Activated B cell treated with CpG ODN at 0.5 μM for 24 hours (primary cell): Measurements from ENCODE around the gene ABLIM2. TPM values are rescaled to one million over a fixed set of nuclear protein-coding genes. Genes with fewer than 3 reads are reported as not detected.

ENCODE experiments used
- ATAC-seq: fragments of 200-7000 bp; cut with Tn5 transposase; one replicate; pipeline ENCODE4 v1.10.0; 2021; ENCODE audit warnings: low read depth, mild to moderate bottlenecking, moderate library complexity
- CTCF ChIA-PET: fragments of 350-600 bp; sonication (Branson Sonifier 250); formaldehyde crosslinking; loops from one replicate; lab custom pipeline; 2021; ENCODE audit warnings: antibody characterized with exemption; lab: Charles Lee
- POLR2A ChIA-PET: fragments of 350-600 bp; sonication (Branson Sonifier 250); formaldehyde crosslinking; loops from one replicate; lab custom pipeline; 2021; ENCODE audit warnings: antibody characterized with exemption; lab: Charles Lee
- DNase-seq: peaks from one replicate; pipeline ENCODE4 v3.0.0; 2022
- H3K27ac Mint-ChIP-seq: one replicate; pipeline ENCODE4 v1.8.0; 2020; ENCODE audit warnings: mixed read lengths
- H3K27me3 Mint-ChIP-seq: one replicate; pipeline ENCODE4 v1.8.0; 2021; ENCODE audit warnings: mixed read lengths
- H3K36me3 Mint-ChIP-seq: one replicate; pipeline ENCODE4 v1.8.0; 2021; ENCODE audit warnings: low read depth, mixed read lengths
- H3K4me1 Mint-ChIP-seq: one replicate; pipeline ENCODE4 v1.8.0; 2021; ENCODE audit warnings: mixed read lengths
- H3K4me3 Mint-ChIP-seq: one replicate; pipeline ENCODE4 v1.8.0; 2020; ENCODE audit warnings: mild to moderate bottlenecking, mixed read lengths
- H3K9me3 Mint-ChIP-seq: one replicate; pipeline ENCODE4 v1.8.0; 2020; ENCODE audit warnings: mixed read lengths
- CTCF ChIP-seq: fragments of 200-600 bp; IDR thresholded peaks from one replicate; pipeline ENCODE4 v1.8.0; 2022; ENCODE audit warnings: antibody characterized with exemption, mild to moderate bottlenecking
- intact Hi-C: fragments of 100-400 bp; cut with micrococcal nuclease; formaldehyde crosslinking; loops from one replicate; pipeline ENCODE4 v1.15.1; 2024
- total RNA-seq: library from RNA; stranded (reverse); gene quantifications from 2 replicates; pipeline ENCODE4 v1.2.3, GENCODE V29; 2022

The ABLIM2 gene
- total RNA-seq, 1 donor from 2014 or later, result 5.2 TPM

DNA sequence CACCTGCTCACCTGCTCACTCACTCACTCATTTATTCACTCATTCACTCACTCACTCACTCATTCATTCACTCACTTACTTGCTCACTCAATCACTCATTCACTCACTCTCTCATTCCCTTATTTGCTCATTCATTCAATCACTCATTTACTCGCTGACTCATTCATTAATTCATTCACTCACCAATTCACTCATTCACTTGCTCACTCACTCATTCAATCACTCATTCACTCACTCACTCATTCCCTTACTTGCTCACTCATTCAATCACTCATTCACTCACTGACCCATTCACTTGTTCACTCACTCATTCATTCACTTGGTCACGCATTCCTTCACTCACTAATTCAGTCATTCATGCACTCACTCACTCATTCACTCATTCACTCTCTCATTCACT, 130.2 kb downstream of the ABLIM2 start:
- intact Hi-C loops, result no loop called here
- POLR2A ChIA-PET, result no interaction called here

DNA sequence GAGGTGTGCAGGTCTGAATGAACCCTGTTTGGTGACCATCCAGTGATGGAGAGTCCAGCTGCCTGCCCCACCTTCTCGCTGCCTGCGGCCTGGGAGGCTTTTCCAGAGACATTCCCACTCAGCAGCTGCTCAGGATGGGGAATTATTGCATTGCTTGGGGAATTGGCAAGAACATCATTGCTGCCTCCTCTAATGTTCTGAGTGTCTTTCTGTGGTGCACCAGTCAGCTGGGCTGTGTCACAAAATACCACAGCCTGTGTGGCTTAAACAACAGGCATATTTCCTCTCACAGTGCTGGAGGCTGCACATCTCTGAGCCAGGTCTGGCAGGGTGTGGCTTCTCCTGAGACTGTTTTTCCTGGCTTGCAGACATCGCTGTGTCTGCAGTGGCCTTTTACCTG, 132.2 kb downstream of the ABLIM2 start:
- ChIA-PET CTCF (no interaction called here), POLR2A (no interaction called here)
- TF ChIP-seq CTCF, result no peak
- Mint-ChIP-seq H3K36me3 (no peaks in the 10 kb centered on the region), H3K4me1 (no peaks in the 10 kb centered on the region), H3K4me3 (no peak overlapping the region), H3K9me3 (no peaks in the 10 kb centered on the region), H3K27me3 (peaks cover 2% of the 10 kb centered on the region), H3K27ac (no peak overlapping the region)
- DNase-seq (no peak), ATAC-seq (no peak)
- intact Hi-C loops, result no loop called here

More for the DNA sequence above, 130.2 kb downstream of the ABLIM2 start:
- no peak overlapping the region for H3K4me3 Mint-ChIP-seq
- H3K9me3 Mint-ChIP-seq, result no peaks in the 10 kb centered on the region
- CTCF ChIA-PET, result no interaction called here
- no peaks in the 10 kb centered on the region for H3K4me1 Mint-ChIP-seq
- no peak for TF ChIP-seq CTCF
- H3K27me3 Mint-ChIP-seq, result peaks cover 2% of the 10 kb centered on the region
- ATAC-seq, result no peak
- H3K27ac Mint-ChIP-seq, result no peak overlapping the region
- H3K36me3 Mint-ChIP-seq, result no peaks in the 10 kb centered on the region
- DNase-seq, result no peak

DNA sequence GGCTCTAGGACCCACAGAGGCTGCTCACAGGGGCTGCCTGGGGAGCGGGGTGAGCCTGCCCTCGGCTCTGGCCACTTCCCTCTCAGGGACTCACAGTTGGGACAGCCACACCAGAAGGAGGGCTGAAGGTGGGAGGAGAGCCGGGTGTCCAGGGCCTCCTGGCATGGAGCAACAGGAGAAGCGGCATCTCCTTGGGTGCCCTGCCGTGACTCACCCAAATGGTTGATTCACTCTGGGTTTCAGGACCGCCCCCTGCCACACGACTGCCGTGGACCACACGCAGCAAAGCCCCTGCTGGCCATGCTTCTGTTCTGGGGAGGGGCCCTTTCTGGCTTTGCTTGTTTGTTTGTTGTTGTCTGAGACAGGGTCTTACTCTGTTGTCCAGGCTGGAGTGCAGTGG, 132.9 kb downstream of the ABLIM2 start:
- DNase-seq (no peak), ATAC-seq (no peak)
- no peak overlapping the region for H3K27ac Mint-ChIP-seq
- H3K9me3 Mint-ChIP-seq, result no peaks in the 10 kb centered on the region
- ChIA-PET POLR2A (no interaction called here), CTCF (no interaction called here)
- intact Hi-C loops, result no loop called here
- no peaks in the 10 kb centered on the region for H3K4me1 Mint-ChIP-seq
- peaks cover 2% of the 10 kb centered on the region for H3K27me3 Mint-ChIP-seq
- no peaks in the 10 kb centered on the region for H3K36me3 Mint-ChIP-seq
- TF ChIP-seq CTCF, result no peak
- no peak overlapping the region for H3K4me3 Mint-ChIP-seq

DNA sequence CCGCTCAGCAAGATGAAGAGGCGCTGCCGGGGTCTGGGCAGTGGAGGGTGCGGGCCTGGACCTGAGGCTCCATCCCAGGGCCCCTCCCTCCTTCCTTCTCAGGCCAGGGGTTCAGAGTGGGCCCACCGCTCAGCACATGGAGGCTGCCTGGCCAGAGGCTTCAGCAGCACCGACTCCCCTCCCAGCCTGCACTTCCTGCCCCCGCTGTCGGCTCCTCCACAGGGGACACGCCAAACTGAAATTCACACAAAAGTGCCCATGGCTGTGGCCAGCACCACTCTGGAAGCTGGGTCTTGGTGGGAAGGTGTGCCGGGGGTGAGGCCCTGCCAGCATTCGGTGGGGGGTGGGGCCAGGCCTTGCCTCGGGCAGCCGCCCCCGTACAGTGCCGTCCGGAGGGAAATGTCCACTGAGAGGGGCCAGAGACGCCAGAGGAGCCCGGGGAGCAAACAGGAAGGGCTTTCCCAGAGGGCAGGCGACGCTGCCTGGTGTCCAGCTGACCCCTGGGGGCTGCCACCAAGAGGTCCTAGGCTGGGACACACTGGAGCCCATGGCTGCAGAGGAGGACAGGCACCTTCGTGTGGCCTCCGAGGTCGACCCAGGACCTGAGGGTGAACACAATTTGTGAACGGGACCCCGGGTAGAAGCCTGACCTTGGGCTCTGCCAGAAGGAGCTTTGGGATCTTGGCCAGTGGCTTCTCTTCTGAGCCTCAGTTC, 134.4 kb downstream of the ABLIM2 start:
- intact Hi-C loops, result no loop called here
- Mint-ChIP-seq H3K27ac (no peak overlapping the region), H3K36me3 (no peaks in the 10 kb centered on the region), H3K27me3 (peaks cover 2% of the 10 kb centered on the region), H3K4me1 (no peaks in the 10 kb centered on the region), H3K9me3 (no peaks in the 10 kb centered on the region), H3K4me3 (no peak overlapping the region)
- DNase-seq (no peak), ATAC-seq (no peak)
- no peak for TF ChIP-seq CTCF
- POLR2A ChIA-PET, result no interaction called here
- CTCF ChIA-PET, result no interaction called here

GRCh38 chr4:8023696-8024033, 134.9 kb downstream of the ABLIM2 start:
- DNase-seq, result no peak
- no peak for ATAC-seq
- Mint-ChIP-seq H3K27me3 (peaks cover 4% of the 10 kb centered on the region), H3K27ac (no peak overlapping the region), H3K4me1 (no peaks in the 10 kb centered on the region), H3K4me3 (no peak overlapping the region), H3K9me3 (no peaks in the 10 kb centered on the region), H3K36me3 (no peaks in the 10 kb centered on the region)
- TF ChIP-seq CTCF, result no peak
- ChIA-PET POLR2A (no interaction called here), CTCF (no interaction called here)
- intact Hi-C loops, result no loop called here
